GM21423 (cell line): ENCODE results near the gene PPP1R3G.
"Not testable (repeated sequence)": the region's sequence is repeated elsewhere in the genome, so short reads cannot be mapped to it uniquely, and the experiment has no call there.

Source experiments
- ATAC-seq: cut with Tn5 transposase; IDR thresholded peaks from one replicate; pipeline ENCODE4 v1.9.1; 2021; ENCODE audit warnings: mild to moderate bottlenecking, moderate library complexity; ENCODE audit not compliant: unreplicated experiment

Gene PPP1R3G

GRCh38 chr6:5116243-5116991 is 31.3 kb downstream of the PPP1R3G start:
- ATAC-seq = no peak

- ATAC-seq = no peak
These were observed 34.2 kb downstream of the PPP1R3G start for GRCh38 chr6:5119090-5119951.

- ATAC-seq = no peak
These were observed 34.9 kb downstream of the PPP1R3G start for GRCh38 chr6:5120011-5120410.

- ATAC-seq = not testable (repeated sequence)
These were observed 35.4 kb downstream of the PPP1R3G start for GRCh38 chr6:5120543-5120942.

GRCh38 chr6:5121479-5121878 is 36.3 kb downstream of the PPP1R3G start:
- no peak for ATAC-seq

- no peak for ATAC-seq
These were observed 36.8 kb downstream of the PPP1R3G start for GRCh38 chr6:5121956-5122355.

- ATAC-seq = no peak
These were observed 37.5 kb downstream of the PPP1R3G start for GRCh38 chr6:5122504-5123112.

- no peak for ATAC-seq
These were observed 38.4 kb downstream of the PPP1R3G start for GRCh38 chr6:5123296-5124143.

GRCh38 chr6:5124526-5124925 is 39.4 kb downstream of the PPP1R3G start:
- no peak for ATAC-seq

- no peak for ATAC-seq
These were observed 40.2 kb downstream of the PPP1R3G start for GRCh38 chr6:5125152-5126006.

GRCh38 chr6:5126214-5126613 is 41.1 kb downstream of the PPP1R3G start:
- ATAC-seq = no peak

- no peak for ATAC-seq
These were observed 42.1 kb downstream of the PPP1R3G start for GRCh38 chr6:5127106-5127687.

GRCh38 chr6:5128351-5128750 is 43.2 kb downstream of the PPP1R3G start:
- ATAC-seq = no peak

- ATAC-seq = no peak
These were observed 45.2 kb downstream of the PPP1R3G start for GRCh38 chr6:5130135-5130866.

GRCh38 chr6:5132731-5133130 is 47.6 kb downstream of the PPP1R3G start:
- ATAC-seq = peak; percentile 89

GRCh38 chr6:5133943-5134342 is 48.8 kb downstream of the PPP1R3G start:
- no peak for ATAC-seq

GRCh38 chr6:5135788-5136376 is 50.7 kb downstream of the PPP1R3G start:
- no peak for ATAC-seq

- no peak for ATAC-seq
These were observed 51.7 kb downstream of the PPP1R3G start for GRCh38 chr6:5136851-5137250.
